ENCODE data around the gene GMDS.

GRCh38 chr6:2118136-2118535 lies 127.3 kb downstream of the GMDS start:
- TF ChIP-seq POLR2A (IDR thresholded peaks at IDR 0.05), result no peak
- no peak for TF ChIP-seq CTCF (IDR thresholded peaks at IDR 0.05)
- no peak for TF ChIP-seq POLR2AphosphoS5 (IDR thresholded peaks at IDR 0.05; ENCODE audit: insufficient read depth in 1 of 2, low read depth in 1 of 2)

Measured in vagina (tissue), 2 donors.